ENCODE measurements around the gene TFPI2.

DNA sequence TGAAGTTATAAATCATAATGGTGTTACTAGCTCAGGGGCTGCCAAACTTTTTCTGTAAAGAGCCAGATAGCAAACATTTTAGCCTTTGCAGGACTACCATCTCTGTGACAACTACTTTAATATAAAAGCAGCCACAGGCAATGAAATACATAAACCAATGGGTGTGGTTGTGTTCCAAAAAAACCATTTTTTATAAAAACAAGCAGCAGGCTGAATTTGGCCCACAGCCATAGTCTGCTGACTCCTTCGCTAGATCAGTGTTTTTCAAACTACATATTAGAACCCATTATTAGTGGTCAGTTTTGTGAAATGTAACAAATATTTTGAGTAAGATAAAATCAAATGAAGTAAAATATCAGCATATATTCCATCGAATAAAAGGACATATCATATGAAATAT, 44.5 kb upstream of the TFPI2 start:
- TF ChIP-seq, protein P1, sequence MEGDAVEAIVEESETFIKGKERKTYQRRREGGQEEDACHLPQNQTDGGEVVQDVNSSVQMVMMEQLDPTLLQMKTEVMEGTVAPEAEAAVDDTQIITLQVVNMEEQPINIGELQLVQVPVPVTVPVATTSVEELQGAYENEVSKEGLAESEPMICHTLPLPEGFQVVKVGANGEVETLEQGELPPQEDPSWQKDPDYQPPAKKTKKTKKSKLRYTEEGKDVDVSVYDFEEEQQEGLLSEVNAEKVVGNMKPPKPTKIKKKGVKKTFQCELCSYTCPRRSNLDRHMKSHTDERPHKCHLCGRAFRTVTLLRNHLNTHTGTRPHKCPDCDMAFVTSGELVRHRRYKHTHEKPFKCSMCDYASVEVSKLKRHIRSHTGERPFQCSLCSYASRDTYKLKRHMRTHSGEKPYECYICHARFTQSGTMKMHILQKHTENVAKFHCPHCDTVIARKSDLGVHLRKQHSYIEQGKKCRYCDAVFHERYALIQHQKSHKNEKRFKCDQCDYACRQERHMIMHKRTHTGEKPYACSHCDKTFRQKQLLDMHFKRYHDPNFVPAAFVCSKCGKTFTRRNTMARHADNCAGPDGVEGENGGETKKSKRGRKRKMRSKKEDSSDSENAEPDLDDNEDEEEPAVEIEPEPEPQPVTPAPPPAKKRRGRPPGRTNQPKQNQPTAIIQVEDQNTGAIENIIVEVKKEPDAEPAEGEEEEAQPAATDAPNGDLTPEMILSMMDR (IDR thresholded peaks at IDR 0.05), result no peak
- no peak for TF ChIP-seq POLR2A (IDR thresholded peaks at IDR 0.05)

All from Peyer's patch (tissue), 4 donors.